GM19324 (cell line): Measurements from ENCODE around the gene EIF5AL1.
A peak's percentile ranks its signal among the peaks of the same experiment; 100 is the strongest.
"Not testable (repeated sequence)": the region's sequence is repeated elsewhere in the genome, so short reads cannot be mapped to it uniquely, and the experiment has no call there.

Experiments
- ATAC-seq: cut with Tn5 transposase; IDR thresholded peaks from one replicate; pipeline ENCODE4 v1.9.1; 2021; ENCODE audit warnings: mild to moderate bottlenecking, moderate library complexity; ENCODE audit not compliant: unreplicated experiment, low FRiP score

EIF5AL1 gene

DNA sequence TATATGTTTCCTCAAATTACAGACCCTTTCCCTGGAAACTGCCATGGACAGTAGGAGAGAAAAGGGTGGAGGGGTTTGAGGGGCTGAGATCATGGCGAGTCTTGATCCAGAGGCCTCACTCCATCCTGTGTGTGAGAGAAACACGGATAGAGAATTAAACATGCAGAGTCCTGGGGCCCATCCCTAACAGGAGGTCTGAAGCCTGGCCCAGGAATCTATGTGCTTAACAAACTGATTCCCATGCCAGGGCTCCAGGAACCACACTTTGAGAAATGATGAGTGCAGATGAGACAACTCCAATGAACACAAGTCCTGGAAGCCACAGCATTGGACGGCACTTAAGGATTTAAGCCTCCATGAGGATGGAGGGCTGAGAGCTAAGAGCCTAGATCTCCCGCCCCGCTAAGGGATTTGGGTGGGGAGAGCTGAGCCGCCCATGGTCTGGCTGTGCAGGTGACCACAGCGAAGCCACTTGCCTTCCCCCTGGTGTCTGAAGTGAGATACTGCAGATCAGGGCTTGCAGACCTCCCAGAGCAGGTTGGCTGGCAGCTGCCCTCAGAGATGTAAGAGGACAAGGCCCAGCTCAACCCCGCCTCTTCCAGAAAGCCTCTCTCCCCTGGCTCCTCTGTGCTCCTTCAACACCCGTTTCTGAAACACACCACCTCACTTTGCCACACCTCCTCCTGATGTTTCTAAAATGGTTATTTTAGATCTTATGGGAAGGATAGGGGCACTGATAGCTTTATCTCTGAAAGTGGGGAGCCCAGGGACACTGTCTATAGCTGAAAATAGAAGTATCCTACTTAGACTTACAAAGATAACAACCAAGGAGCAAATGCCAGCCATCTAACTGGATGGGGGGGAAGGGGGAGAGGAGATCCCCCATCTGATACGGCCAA, 24.8 kb upstream of the EIF5AL1 start:
- ATAC-seq: peak; percentile 74

DNA sequence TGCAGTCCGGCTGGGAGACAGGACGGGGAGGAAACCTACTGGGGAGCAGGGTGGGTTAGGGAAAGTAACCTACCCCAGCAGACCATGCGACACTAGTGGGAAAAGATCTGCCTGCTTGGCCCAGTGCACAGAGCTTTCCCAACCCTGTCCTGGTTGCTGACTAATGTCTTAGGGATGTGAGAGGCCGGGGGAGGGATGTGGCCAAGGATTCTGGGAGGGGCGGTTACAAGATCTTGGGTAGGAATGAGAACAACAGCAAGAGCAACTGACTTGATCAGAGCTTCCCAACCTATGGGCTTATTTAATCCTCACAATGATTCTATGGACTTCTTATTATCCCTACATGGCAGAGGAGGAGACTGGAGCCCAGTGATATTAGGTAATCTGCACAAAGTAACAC, 24.0 kb upstream of the EIF5AL1 start:
- no peak for ATAC-seq

DNA sequence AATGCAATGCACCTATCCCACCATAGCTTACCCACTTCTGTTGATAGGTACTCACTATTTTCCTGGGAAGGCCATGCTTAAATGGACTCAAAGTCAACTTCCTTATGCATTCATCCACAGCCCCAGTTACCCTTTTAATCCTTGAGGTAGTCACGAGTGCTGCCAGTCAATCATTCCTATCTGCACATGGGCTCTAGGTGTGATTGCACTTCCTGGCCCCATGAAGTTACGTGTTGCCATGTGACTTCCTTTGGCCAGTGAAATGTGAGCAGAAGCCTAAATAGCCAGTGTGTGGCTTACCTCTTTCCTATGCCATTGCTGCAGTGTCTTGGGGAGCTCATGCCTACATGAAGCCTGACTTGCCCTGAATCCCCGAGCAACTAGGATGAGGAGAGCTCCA, 23.5 kb upstream of the EIF5AL1 start:
- no peak for ATAC-seq

DNA sequence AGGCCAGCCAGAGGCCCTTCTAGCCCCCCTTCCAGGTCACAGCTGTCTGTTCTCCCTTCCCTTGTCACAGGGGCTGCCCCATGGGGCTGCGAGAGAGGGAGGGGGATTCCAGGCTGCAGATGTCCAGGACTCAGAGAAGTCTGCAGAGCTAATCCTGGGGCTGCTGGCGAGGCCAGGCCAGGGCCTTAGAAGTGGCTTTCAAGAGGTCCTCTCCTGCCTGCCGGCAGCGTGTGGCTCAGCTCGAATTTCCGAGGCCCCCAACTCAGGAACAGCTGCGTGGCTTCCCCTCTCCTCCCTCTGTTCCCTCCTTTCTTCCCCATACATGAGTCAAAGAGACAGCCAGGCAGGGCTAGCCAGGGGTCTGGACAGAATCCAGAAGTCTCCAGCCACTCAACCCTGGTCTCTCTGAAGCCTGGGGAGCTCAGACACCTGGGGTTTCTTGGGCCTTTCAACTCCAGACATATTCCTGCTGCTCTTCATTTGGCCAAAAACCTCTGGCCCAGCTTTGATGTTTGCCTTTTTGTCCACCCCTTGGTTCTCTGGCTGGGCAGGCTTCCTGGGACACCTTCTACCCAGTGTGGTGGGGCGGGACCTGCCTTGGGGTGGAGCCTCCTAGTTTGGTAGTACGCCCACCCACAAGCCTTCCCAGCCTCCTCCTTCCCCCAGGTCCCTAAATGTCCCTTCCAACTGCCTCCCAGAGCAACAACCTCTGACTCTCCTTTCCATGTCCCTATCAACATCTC, 21.8 kb upstream of the EIF5AL1 start:
- ATAC-seq: no peak

DNA sequence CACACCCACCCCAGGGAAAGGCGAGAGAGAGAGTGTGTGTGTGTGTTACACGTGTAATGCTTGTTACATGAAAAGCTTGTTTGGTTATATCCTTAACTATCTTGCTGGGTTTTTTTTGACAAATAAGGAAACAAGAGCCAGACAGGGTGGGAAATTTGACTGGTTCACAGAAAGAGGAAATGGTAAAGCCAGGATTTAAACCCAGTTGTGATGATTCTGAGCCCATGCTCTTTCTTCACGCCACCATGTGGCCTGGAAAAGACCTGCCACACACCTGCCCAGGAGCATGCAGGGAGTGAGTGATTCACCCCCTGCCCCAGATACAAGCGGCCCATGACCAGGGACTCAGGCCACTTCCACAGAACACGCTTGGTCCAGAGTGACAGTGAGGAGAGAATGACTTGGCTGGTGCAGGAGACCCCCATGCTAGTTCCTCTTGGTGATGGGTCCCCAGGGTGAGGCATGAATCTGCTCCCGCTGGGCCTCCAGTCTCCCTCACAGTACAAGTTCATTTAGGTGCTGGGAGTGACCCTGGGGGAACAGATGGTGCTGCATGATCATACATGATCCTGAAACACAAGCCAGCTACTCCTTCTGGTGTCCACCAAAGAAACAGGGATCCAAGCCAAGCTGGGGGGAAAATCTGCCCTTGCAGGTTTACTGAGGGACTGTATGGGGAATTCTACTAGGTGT, 21.0 kb upstream of the EIF5AL1 start:
- ATAC-seq: no peak

DNA sequence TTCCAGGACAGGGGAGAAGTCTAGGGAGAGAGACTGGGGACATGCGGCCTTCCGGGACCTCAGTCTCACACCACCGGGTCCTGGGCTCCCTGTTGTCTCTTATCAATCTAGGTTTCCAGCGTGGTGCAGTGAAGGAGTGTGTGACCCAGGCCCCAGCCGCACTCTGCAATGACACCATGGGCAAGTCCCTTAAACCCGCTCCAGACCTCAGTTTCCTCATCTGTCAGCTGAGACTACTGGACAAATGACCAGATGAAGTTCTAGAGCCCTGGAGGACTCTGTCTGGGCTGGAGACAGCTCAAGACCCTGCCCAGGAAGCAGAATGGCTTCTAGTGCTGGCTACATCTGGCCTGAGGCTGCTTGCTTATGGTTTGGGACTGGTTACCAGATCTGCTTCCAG, 20.1 kb upstream of the EIF5AL1 start:
- ATAC-seq: no peak

DNA sequence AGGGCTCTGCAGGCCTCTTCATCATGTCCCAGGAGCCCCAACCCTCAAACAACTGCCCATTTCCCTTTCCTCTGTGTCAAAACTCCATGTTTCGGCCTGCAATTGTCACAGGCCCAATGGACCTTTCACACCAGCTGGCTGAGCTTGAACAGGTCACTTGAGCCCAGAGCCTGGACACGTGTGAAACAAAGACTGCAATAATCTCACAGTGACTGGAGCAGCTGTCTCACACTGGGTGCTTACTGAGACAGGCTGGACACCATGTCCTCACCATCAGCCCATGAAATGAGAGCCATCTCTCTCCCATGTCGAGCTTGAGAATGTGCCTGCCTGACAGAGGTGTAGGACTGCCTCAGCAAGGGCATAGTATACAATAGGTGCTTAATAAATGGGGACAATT, 19.5 kb upstream of the EIF5AL1 start:
- ATAC-seq: no peak

DNA sequence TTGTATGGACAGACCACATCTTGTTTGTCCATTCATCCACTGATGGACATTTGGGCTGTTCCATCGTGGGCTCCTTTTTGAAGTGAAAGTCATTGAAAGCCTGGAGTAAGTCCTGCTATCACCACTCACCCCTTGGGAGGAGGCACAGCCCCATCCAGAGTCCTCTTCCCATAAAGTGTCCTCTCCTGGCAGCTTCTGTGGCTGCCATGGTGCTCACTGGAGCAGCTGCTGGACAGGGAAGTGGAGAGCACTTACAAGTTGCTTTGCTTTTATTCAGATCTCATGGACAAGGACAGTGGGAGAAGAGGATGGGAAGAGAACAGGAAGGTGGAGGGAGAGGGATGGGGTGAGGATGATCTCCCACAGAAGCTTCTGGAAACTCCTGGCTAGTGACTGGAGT, 18.5 kb upstream of the EIF5AL1 start:
- no peak for ATAC-seq

DNA sequence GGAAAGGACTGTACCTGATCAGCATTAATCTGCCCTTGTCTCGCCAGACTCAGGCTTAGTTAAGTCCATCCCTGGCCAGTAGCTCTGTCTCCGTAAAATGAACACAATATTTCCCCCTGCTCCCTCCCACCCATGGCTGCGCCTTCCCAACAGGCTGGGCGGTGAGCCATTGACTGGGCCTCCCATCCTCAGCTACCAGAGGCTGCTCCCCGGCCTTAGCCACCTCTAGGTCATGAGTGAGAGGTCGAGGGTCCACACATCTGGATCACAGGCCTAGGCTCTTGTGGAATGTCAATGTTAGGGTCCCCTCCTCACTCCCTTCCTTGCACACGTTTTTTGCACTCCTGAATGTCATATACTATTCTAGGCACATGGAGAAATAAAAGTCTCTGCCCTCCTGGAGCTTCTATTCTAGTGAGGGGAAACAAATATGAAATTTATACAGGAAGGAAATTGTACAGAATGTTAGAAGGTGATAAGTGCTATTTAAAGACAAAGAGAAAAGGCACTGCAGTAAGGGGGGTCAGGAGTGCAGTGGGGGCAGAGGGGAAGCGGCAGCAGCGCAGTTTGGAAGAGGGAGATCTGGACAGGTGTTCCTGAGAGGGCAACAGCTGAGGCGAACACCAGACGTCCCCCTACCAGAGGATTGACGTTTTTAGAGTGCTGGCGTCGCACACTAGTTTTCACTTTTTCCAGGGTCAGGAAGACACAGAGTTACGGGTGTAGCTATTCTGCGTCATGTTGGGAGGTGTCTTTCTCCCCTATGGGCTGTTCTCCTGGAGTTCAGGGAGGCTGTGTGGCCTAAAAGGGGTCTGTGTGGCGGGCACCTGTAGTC, 17.2 kb upstream of the EIF5AL1 start:
- ATAC-seq: no peak

DNA sequence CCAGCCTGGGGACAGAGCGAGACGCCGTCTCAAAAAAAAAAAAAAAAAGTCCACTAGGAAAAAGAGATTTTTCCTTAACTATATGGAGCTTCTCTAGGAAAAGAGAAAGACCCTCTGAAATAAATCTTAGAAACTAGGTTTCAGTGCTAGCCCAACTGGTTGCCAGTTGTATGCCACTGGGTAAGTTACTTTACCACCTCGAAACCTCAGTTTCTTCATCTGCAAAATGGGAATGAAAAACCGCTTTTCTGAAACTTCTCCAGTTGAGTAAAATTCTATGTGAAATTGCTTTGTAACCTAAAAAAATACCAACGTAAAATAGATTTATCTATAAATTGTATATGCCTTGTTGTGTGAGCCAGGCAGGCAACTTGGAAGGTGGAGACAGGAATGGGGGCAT, 16.5 kb upstream of the EIF5AL1 start:
- no peak for ATAC-seq

DNA sequence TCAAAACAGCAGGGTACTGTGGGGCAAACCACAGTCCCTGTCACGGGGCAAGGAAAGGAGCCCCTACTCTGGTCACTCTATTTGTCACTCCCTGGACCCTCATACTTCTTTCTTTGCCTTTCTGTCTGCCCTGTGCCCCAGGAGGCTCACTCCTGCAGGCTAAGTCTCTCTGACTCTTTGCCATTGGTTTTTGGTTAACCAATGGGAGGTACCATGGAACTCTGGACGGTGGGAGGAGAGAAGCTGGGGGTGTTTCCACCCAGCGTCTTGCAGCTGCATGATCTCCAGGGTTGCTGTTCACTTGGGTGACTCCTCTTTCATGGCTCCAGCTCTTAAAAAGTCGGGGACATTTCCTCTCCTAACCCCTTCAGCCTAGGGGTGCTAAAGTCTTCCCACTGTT, 15.4 kb upstream of the EIF5AL1 start:
- no peak for ATAC-seq

DNA sequence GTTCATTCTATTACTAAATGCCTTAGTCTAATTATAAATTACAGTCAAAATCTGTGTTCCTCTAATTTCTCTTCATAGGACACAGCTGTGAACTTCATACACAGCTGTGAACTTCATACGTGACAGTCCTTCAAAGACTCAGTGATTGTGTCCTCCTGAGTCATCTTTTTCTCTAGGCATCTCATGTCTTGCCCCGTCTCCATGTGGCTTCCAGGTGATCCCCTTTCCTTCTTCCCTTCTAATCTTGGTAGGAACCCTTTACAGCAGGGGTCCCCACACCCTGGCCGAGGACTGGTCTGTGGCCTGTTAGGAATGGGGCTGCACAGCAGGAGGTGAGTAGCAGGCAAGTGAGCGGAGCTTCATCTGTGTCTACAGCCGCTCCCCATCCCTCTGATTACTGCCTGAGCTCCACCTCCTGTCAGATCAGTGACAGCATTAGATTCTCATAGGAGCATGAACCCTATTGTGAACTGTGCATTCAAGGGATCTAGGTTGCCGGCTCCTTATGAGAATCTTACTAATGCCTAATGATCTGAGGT, 14.0 kb upstream of the EIF5AL1 start:
- no peak for ATAC-seq

DNA sequence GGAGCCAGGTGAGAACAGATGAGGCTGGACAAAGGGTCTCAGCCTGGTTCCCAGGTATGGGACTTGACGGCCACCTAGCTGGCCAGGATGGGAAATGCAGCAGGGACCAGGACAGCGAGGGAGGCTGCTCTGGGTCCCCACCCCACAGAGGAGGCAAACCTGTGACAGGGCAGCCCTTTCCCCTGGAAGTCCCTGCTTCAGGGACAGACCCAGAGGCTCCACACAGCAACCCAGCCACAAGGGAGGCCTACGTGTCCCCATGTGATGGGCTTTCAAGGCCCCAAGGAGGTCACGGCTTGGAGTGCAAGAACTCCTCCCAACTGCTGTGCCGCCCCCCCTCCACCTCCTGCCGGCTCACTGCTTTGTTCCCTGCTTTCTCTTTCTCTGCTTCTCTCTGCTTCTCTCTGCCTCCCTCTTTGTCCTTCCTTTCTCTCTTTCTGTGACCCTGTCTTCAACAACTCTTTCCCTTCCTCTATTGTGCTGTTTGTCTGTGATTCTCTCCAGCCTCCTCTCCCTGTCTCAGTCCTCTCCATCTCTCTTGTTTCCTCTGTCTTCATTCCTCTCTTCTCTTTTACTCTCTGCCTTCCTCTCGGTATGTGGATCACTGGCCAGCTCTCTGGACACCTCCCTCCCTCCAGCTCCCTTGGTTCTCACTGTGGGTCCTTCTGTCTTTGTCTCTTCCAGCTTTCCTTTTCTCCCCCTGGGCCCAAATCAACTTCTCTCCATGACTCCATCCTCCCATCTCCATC, 9.6 kb upstream of the EIF5AL1 start:
- no peak for ATAC-seq

DNA sequence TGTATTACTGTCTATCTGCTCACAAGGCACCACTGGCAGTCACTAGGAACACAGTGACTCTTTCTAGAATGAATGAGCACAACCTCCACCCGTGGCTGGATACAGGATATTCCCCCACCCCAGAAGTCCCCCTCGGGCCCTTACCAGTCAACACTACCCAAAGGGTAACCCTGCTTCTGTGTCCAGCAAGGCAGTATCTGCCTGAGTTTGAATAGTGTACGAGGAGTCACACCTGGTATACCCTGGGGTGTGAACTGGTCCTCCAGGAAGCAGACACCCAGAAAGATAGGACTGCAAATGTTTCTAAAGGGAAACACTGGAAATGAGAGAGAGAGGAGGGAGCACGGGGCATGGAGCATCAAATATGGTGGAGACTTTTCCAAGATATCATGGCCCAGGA, 8.5 kb upstream of the EIF5AL1 start:
- ATAC-seq: not testable (repeated sequence)

DNA sequence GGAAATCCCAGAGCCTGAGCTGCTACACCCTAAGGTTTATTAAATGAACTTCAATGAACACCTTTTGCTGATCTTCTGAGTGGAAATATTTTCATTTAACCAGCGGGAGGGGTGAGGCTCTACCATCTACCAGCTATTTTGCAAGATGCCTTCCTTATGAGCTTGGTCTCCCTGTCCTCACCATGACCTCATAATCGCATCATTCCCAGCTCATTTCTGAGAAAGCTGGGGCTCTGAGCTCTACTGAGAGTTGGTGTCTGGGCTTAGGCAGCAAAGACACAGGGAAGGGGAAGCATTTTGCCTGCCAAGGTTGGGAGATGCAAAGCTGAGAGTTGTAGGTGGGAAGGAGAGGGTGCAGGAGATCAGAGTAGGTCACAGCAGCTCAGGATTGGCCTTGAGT, 7.8 kb upstream of the EIF5AL1 start:
- not testable (repeated sequence) for ATAC-seq

DNA sequence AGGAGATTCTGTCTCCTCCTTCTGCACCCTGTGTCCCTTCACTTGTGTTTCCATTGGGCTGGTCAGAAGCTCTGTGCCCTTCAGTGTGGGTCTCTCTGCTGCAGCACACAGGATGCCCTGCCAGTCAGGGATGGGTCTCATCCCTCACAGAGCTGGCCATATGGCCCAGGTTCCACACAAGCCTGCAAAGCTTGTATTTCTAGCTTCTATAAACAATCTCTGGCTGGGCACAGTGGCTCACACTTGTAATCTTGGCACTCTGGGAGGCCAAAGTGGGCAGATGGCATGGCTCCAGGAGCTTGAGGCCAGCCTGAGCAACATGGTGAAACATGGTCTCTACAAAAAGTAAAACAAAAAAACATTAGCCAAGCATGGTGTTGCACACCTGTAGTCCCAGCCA, 7.0 kb upstream of the EIF5AL1 start:
- not testable (repeated sequence) for ATAC-seq

DNA sequence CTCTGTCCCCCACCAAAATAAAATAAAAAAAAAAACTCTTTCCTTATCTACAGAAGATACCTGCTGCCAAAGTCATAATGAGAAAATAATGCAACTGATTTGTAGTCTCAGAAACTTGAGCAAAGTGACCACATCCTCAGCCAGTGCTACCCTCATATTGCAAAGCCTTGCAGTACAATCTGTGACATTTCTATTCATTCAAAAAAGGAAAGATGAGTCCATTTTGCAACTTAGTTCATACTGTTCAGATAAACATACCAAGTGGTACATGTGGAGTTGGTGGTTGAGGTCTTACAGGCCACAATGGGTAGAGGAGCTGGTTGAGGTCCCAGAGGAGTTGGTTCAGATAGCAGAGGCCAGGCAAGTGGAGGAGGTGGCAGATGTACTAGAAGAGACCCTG, 6.5 kb upstream of the EIF5AL1 start:
- ATAC-seq: no peak

DNA sequence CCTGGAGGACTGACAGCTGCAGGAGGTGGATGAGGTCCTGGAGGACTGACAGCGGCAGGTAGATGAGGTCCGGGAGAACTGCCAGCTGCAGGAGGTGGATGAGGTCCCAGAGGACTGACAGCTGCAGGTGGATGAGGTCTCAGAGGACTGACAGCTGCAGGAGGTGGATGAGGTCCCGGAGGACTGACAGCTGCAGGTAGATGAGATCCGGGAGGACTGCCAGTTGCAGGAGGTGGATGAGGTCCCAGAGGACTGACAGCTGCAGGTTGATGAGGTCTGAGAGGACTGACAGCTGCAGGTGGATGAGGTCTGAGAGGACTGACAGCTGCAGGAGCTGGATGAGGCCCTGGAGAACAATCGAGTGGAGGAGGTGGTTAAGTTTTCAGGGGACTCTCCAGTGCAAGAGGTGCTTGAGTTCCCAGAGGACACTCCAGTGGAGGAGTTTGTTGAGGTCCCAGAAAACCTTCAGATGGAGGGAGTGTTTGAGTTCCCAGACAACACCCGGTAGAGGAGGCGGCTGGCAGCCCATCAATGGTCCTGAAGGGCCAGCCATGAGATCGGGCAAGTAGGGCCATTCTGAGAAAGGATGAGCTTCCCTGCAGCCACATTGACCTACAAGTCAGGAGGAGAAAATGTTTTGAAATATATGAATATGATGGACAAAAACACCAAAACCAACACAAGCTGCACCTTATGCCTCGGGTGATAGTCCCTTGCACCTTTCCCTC, 4.7 kb upstream of the EIF5AL1 start:
- ATAC-seq: no peak

DNA sequence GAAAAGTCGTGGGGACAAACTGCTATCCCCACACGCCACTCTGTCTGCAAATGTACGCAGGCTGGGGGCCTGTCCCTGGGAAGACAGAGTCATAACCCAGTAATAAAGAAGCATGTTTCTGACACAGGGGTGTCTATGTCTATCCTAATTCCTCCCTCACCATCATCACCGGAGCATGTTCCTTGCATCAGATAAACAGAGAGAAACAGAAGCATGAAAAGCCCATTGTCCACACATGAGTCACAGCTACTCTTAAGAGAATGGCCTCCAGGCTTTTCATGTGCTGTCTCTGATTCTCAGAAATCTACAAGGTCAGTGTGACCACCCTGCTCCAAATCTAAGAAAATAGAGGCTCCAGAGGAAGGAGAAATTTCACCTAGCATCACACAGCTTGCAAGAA, 4.1 kb upstream of the EIF5AL1 start:
- ATAC-seq: not testable (repeated sequence)
